HG03196 (cell line): ENCODE results near the gene VDR.

Experiments used
- ATAC-seq: cut with Tn5 transposase; IDR thresholded peaks from one replicate; pipeline ENCODE4 v1.9.1; 2021; ENCODE audit not compliant: unreplicated experiment

The VDR gene

GRCh38 chr12:47875746-47876439, 28.9 kb downstream of the VDR start:
- no peak for ATAC-seq

DNA sequence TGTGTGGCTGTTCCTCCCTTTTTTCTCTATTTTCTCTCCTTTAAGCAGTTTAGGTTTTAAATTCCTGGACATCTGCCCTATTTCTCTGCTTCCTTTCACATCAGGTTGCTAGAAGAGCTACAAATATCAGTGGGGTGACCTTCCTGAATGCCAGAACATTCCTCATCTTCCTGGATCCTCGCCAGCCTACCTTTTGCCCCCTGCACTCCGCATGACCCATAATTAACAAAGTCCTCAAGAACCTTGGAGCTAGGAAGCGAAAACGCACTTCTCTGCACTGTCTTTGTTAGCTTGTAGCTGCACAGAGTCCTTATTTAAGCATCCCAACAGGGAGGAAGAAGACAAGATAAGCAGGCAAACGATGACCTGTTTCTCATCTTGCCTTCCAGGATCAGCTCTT, 30.5 kb downstream of the VDR start:
- ATAC-seq = no peak

DNA sequence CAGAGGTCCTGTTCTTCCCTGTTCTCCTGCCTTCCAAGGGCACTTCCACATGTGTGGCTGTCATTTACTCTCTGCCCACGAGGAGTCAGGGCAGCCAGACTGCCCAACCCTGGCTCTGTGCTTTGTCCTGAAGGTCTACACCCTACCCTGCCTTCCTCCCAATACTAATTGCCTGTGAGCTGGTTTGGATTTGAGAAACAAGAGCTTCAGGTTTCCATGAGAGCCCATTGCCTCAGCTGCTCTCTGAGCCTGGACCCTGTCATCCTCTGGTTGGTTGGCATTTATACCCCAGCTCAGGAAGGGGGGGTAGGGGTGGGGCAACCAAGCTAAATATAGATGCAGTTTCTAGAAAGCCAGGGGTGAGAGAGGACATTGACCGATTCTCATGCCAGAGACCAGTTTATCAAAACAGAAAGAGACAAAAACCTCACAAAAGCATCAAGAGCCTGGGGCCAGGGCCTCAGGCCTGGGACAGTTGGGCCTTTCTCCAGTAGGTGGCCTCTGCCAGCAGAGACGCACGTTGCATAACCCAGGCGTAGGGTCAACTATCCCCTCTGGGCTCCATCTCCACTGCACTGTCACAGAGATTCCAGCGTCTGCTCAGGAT, 34.5 kb downstream of the VDR start:
- ATAC-seq = no peak

GRCh38 chr12:47868552-47869031, 36.2 kb downstream of the VDR start:
- peak; percentile 74 for ATAC-seq

DNA sequence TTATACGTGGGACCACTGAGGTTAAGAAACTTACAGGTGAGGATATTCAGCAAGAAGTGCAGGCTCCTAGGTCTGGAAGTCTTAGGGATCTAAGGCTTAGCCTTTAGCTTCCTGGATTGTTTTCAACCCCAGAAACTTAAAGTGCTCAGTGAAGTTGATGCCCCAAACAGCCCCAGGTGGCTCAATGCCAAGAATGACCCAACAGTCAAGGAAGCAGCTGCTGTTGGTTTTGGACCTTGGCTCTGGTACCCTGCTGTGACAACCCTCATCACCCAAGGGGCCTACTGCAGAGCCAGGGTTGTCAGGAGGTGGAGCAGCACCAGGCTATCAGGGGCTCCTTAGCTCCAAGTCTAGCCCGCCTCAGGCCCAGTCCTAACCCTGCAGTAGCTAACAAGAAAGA, 36.8 kb downstream of the VDR start:
- peak; percentile 5 for ATAC-seq

DNA sequence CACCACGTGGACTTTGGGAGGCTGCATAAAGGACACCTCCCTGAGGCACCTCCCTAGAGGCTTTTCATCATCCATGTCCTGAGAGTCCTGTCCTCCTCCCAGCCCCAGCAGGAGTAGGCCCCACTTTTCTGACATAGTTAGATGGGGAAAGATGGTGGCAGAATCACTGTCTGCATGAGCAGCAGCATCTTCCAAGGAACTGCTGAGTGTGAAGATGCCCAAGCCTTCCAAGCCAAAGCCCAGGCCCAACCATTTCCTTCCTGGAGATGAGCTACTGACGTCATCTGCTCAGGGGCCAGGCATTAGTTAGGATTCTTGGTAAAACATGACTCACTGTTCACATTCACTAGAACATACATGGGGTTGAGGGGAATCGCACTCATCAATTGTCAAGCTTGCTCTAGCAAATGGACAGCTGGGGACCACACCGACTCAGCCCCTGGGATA, 37.3 kb downstream of the VDR start:
- ATAC-seq = no peak

DNA sequence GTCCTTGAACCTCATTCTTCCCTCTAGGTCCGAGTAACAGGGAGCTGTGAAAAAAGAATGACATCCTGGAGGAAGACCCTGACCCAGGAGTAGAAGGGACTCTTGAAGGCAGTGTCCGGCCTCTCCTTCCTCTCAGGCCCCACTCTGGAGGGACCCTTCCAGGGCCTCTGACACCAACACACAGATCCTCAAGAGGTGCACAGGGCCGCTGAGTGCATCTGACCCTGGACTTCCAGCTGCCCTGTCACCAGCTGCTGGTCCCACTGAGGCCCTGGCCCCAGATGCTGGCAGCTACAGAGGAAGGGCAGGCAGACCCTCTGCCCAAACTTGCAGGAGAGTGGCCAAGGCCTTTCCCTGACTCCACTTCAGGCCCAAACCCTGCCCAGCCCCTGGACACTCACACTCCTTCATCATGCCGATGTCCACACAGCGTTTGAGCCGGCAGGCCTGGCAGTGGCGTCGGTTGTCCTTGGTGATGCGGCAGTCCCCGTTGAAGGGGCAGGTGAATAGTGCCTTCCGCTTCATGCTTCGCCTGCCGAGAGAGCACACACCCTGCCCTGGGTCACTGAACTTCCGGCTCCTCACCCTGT, 40.1 kb downstream of the VDR start:
- ATAC-seq = no peak

- no peak for ATAC-seq
Measured at GRCh38 chr12:47863985-47864384, 40.8 kb downstream of the VDR start.

- ATAC-seq = no peak
Measured at GRCh38 chr12:47863467-47863866, 41.3 kb downstream of the VDR start.

DNA sequence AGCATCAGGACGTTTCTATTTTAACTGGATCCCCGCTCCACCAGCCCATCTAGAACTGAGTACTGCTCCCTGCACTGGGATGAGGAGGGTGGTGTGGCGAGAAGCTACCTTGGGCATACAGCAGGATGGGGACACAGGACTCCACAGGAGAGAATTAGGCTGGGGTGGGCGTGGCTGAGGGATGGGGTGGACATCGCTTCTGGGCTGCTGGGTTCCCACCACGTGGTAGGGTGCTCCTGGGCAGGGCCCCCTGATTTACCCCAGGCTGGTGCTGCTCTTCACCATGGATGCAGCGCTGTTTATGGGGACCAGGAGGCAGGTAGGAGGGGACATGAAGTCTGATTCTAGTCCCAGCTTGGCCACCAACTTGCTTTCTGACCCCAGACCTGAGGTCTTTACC, 41.9 kb downstream of the VDR start:
- ATAC-seq = no peak

DNA sequence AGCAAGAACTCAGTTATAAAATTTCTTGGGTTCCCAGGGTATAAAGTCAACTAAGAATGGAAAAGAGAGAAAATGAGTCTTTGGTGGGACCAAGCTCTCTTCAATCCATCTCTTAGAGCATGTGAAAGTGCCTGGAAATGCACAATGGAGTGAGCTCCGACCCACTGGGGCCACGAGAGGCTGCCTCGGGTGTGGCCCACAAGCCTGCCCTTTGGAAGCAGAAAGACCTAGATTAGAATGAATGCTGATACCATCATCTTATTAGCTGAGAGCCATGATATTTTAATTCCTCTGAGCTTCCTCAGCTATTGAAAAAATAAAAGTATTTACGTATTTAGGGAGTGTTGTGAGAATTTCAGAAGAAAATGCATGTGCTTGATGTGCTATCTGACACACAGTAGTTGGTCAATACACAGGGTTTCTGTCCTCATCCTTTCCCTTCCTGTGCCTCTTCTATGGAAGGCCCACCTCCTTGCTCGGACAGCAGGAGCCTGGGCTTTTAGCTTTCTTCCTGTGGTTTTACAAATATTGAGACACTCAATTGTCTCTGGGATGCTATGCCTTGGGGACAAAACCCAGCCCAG, 42.5 kb downstream of the VDR start:
- ATAC-seq = no peak

DNA sequence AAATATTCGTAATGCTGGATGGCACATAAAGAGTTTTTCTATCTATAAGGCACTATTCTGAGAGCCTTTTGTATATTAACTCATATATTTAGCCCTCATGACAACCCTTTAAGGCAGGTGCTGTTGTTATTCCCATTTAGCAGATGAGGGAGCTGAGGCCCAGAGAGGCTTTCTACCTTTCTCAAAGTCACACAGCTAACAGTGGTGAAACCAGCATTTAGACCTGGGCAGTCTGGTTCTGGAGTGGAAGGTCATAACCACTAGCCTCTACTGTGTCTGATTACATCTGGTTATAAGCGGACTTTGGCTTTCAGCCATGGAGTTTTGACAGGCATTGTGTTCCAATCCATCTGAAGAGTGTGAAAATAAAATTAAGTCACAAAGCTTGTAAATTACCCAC, 43.9 kb downstream of the VDR start:
- ATAC-seq = no peak

DNA sequence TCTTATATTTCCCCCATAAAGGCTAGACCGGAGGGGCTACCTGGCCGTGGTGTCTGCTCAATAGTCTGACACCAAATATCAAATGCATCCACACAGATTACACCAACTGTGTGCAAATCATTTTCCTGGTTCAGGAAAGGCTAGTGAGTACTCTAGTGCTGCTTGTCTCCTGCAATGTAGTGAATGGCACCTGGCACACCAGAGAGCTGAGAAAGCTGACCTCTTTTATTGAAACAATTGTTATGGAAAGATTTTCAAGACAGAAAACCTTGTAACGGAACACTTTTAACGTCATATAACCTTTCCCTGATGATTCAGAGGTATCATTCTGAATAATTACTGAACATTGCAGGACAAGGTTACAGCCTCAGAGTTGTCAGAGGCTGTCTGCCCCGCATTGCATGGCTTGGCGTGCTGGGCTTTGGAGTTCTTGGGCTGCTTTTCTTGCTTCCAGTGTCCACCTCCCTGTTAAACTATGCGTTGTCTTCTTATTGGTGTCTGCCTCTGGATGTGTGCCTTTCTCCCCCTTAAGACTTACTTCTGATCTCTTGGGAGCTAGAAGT, 44.4 kb downstream of the VDR start:
- no peak for ATAC-seq

DNA sequence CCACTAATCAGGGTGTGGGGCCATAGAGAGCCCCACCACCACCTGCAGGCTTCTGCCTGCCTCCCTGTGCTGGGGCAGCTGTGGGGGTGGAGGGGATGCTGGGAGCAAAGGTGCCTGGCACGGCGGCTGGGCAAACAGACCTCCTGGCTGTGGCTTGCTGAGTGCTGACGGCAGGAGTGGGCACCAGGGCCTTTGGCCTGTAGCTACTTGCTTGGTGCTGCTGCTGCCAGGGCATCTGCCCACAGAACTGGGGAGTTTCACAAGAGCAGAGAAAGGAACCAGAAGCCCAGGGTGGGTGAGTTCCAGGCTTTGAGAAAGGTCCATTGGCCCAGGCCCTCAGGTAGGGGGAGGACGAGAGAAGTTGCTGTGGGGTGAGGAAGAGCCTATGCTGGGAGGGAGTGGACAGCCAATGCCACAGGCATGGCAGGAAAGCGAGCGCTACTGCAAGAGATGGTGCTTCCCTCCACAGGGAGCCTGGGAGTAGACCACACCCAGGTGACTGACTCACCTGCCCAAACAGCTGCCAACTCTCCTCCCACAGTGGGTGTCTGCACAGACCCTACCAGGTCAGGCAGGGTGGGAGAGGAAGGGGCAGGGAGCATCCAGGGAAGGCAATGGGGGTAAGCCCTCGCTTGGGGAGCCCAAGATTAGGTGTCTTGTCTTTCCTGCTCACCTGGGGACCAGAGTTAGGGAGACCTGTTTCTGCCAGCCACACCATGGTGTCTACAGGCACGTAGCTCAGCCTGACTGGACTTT, 46.1 kb downstream of the VDR start:
- ATAC-seq = no peak

DNA sequence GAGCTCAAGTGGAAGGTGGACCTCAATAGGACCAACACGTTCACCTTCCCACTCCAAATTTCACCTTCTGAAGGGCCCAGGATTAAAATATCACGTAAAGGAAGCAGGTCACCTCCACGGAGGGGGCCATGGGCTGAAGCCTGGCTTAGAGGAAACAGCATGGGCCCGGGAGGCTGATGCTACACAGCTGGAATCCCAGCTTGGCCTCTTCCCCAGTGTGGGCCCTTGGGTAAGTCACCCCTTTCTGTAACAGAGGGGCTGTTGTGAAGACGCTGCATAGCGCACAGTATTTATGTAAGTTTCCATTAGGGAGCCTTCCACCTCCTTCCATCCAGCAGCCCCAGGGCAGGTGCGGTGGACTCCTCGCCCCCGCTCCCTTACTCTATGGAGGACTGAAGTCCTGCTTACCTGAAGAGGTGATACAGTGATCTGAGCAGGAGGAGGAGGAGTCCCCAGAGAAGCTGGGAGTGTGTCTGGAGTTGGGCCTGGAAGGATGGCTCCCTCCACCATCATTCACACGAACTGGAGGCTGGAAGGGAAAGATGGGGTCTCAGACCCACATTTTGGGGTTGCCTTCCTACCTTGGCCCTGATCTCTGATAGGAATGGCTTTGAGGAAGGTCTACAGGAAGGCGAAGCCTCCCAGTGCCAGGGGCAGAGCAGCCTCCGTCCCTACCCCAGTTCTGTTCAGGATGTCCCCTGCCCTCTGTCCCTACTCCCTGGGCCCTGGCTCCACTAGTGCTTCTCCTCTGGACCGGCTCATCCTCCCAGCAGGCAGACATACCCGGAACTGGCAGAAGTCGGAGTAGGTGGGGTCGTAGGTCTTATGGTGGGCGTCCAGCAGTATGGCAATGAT, 47.8 kb downstream of the VDR start:
- ATAC-seq = no peak

DNA sequence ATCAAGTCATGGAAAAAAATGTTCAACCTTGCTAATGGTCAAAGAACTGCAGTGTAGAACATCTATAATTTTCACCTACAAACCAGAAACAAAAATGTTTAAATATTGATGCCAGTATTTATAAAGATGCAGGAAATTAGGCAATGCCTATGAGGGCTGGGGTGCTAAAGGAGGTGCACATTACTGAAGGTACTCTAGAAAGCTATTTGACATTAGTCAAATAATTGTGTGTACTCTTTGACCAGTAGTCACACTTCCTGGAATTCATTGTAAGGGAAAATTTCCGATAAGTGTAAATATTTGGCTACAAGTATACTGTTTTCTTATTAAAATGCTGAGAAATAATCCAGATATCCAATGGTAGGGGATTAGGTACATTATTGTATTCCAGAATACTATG, 48.7 kb downstream of the VDR start:
- no peak for ATAC-seq

DNA sequence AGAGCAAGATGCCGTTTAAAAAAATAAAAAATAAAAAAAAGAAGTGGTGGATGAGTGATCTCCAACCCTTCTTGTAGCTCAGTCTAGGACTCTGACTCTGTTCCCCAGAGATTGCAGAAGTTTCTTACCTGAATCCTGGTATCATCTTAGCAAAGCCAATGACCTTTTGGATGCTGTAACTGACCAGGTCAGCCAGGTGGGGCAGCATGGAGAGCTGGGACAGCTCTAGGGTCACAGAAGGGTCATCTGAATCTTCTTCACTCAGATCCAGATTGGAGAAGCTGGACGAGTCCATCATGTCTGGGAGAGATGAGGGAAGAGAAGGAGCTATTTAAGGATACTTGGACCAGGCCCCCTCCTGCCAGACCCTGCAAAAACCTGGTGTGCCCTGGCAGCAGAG, 49.3 kb downstream of the VDR start:
- no peak for ATAC-seq

DNA sequence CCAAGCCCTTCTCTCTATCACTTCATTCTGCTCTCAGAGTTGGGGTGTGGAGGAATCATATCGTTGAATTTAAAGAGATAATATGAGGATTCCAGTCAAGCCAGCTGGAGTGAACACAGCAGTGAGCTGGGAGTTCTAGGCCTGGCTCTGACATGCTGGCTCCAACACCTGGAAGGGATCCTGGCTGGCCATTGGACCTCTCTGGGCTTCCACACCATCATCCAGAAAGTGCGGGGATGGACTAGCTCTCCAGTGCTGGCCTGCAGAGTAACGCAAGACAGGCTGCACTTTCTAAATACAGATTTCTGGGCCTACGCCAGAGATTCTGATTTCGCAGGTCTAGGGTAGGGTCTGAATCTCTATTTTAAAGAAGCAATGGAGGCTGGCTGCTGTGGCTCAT, 50.3 kb downstream of the VDR start:
- ATAC-seq = no peak

GRCh38 chr12:47852096-47852571, 52.7 kb downstream of the VDR start:
- no peak for ATAC-seq
